GM12878 (cell line): Measurements from ENCODE around the gene EN1. TPM values are rescaled to one million over a fixed set of nuclear protein-coding genes. Genes with fewer than 3 reads are reported as not detected.

ENCODE experiments used
- ATAC-seq: fragments of 200-7000 bp; cut with Tn5 transposase; 3 replicates; pipeline ENCODE4 v1.9.1; 2020; ENCODE audit warnings: mild to moderate bottlenecking, moderate library complexity
- BruUV-seq: library from RNA; stranded (reverse); fragments of 400-500 nt; replicated peaks from 2 replicates; lab custom pipeline; 2021; lab: Mats Ljungman, UMichigan
- CTCF ChIA-PET: fragments of 300-600 bp; sonication (Branson Sonifier 250); formaldehyde crosslinking; extraction: SDS; loops from one replicate; lab custom pipeline; 2021; ENCODE audit warnings: inconsistent platforms; lab: Yijun Ruan, JAX
- POLR2A ChIA-PET: fragments of 350-600 bp; formaldehyde crosslinking; extraction: SDS; loops from one replicate; lab custom pipeline; 2021; ENCODE audit warnings: inconsistent platforms; lab: Charles Lee
- RAD21 ChIA-PET: fragments of 300-600 bp; sonication (Branson Sonifier 250); formaldehyde crosslinking; loops from one replicate; lab custom pipeline; 2023; ENCODE audit warnings: antibody characterized with exemption; ENCODE audit not compliant: unreplicated experiment; lab: Charles Lee
- SMC1A ChIA-PET: fragments of 300-600 bp; sonication (Branson Sonifier 250); formaldehyde crosslinking; loops from one replicate; lab custom pipeline; 2023; ENCODE audit not compliant: unreplicated experiment, uncharacterized antibody; lab: Charles Lee
- DNase-seq: peaks from one replicate; pipeline ENCODE4 v3.0.0-alpha.2; 2011; ENCODE audit warnings: low read depth, low spot score
- FAIRE-seq: peaks from 3 replicates; lab custom pipeline; 2011; peaks lifted over from hg19 to GRCh38; lab: Jason Lieb, UNC
- H2AFZ ChIP-seq: 2 replicates; pipeline ENCODE4 v1.6.0; 2011; ENCODE audit warnings: low read depth, low read length, control low read depth; ENCODE audit not compliant: control insufficient read depth
- H3K27ac ChIP-seq: 2 replicates; pipeline ENCODE4 v1.5.1; 2011; ENCODE audit warnings: control low read depth; ENCODE audit not compliant: control insufficient read depth, insufficient read depth
- H3K27me3 ChIP-seq, 2 experiments: replicated peaks in 1 of 2; 2 replicates each; pipeline versions ENCODE4 v1.6.0 to v1.6.1; 2011; ENCODE audit warnings: low read length in 1 of 2; ENCODE audit not compliant: control insufficient read depth in 2 of 2, insufficient read depth in 2 of 2
- H3K36me3 ChIP-seq, 2 experiments: 2 replicates each; pipeline ENCODE4 v1.5.1; 2011; ENCODE audit warnings: low read length in 1 of 2; ENCODE audit not compliant: control insufficient read depth in 2 of 2, insufficient read depth in 2 of 2
- H3K4me1 ChIP-seq: 2 replicates; pipeline ENCODE4 v1.6.1; 2011; ENCODE audit warnings: mild to moderate bottlenecking, low read length, moderate library complexity, mixed read lengths; ENCODE audit not compliant: control insufficient read depth, insufficient read depth
- H3K4me2 ChIP-seq: 2 replicates; pipeline ENCODE4 v1.6.0; 2011; ENCODE audit warnings: control low read depth; ENCODE audit not compliant: control insufficient read depth, insufficient read depth
- H3K4me3 ChIP-seq: fragments of 200-600 bp; sonication (generic); 2 replicates; pipeline ENCODE4 v1.5.1; 2016
- H3K79me2 ChIP-seq: 2 replicates; pipeline ENCODE4 v1.6.0; 2011; ENCODE audit warnings: low read length; ENCODE audit not compliant: control insufficient read depth, insufficient read depth
- H3K9ac ChIP-seq: 2 replicates; pipeline ENCODE4 v1.8.0; 2011; ENCODE audit warnings: low read length, control low read depth, mixed read lengths; ENCODE audit not compliant: control insufficient read depth, insufficient read depth
- H3K9me3 ChIP-seq: replicated peaks from 3 replicates; pipeline ENCODE4 v1.5.1; 2011; ENCODE audit warnings: mild to moderate bottlenecking, low read length; ENCODE audit not compliant: control insufficient read depth, insufficient read depth
- H4K20me1 ChIP-seq: 2 replicates; pipeline ENCODE4 v1.6.0; 2011; ENCODE audit not compliant: control insufficient read depth, insufficient read depth
- DPF2 ChIP-seq: fragments of 450-650 bp; IDR thresholded peaks from 2 replicates; pipeline ENCODE4 v1.6.1; 2017; ENCODE audit warnings: mild to moderate bottlenecking
- MEF2B ChIP-seq: fragments of 450-650 bp; IDR thresholded peaks from 2 replicates; pipeline ENCODE4 v1.6.1; 2018; ENCODE audit warnings: mild to moderate bottlenecking, moderate library complexity; ENCODE audit not compliant: partially characterized antibody, poor library complexity, severe bottlenecking
- MTA2 ChIP-seq: fragments of 450-650 bp; IDR thresholded peaks from 2 replicates; pipeline ENCODE4 v1.6.1; 2016; ENCODE audit warnings: low read depth, mild to moderate bottlenecking, moderate library complexity
- NBN ChIP-seq: fragments of 450-650 bp; IDR thresholded peaks from 2 replicates; pipeline ENCODE4 v1.6.1; 2016
- NFYB ChIP-seq: IDR thresholded peaks from 2 replicates; pipeline ENCODE4 v1.6.1; 2011; ENCODE audit warnings: low read depth, mild to moderate bottlenecking, low read length, improper control_type of control experiment, moderate library complexity; ENCODE audit not compliant: insufficient read depth
- PKNOX1 ChIP-seq: fragments of 450-650 bp; IDR thresholded peaks from 2 replicates; pipeline ENCODE4 v1.6.1; 2016; ENCODE audit warnings: mild to moderate bottlenecking
- POLR2AphosphoS5 ChIP-seq: IDR thresholded peaks from 2 replicates; pipeline ENCODE4 v1.6.1; 2011; ENCODE audit warnings: mild to moderate bottlenecking, low read length, inconsistent platforms
- RB1 ChIP-seq: fragments of 450-650 bp; formaldehyde crosslinking; IDR thresholded peaks from 2 replicates; pipeline ENCODE4 v1.6.1; 2017; ENCODE audit warnings: mild to moderate bottlenecking, borderline replicate concordance
- RCOR1 ChIP-seq: conservative IDR thresholded peaks from 2 replicates; pipeline ENCODE4 v1.6.1; 2012; ENCODE audit warnings: low read depth, low read length, improper control_type of control experiment
- SIN3A ChIP-seq: IDR thresholded peaks from 2 replicates; pipeline ENCODE4 v1.6.1; 2012; ENCODE audit warnings: low read depth, low read length, improper control_type of control experiment
- SMAD5 ChIP-seq: IDR thresholded peaks from 2 replicates; pipeline ENCODE4 v1.6.1; 2016; ENCODE audit warnings: antibody characterized with exemption, low read depth
- SMC3 ChIP-seq: IDR thresholded peaks from 2 replicates; pipeline ENCODE4 v1.6.1; 2011; ENCODE audit warnings: low read length, improper control_type of control experiment, borderline replicate concordance
- SRF ChIP-seq, 2 experiments: IDR thresholded peaks; 2 replicates each; pipeline ENCODE4 v1.6.1; 2011; ENCODE audit warnings: low read depth in 2 of 2, low read length in 2 of 2, mild to moderate bottlenecking in 1 of 2, moderate library complexity in 1 of 2
- SUZ12 ChIP-seq: fragments of 200-600 bp; sonication (generic); IDR thresholded peaks from one replicate; pipeline ENCODE4 v1.6.1; 2018; ENCODE audit warnings: antibody characterized with exemption, mild to moderate bottlenecking; ENCODE audit not compliant: unreplicated experiment
- WRNIP1 ChIP-seq: IDR thresholded peaks from 2 replicates; pipeline ENCODE4 v1.6.1; 2011; ENCODE audit warnings: low read depth, low read length, improper control_type of control experiment, borderline replicate concordance
- ZBED1 ChIP-seq: IDR thresholded peaks from 2 replicates; pipeline ENCODE4 v1.6.1; 2016; ENCODE audit warnings: borderline replicate concordance
- ZNF384 ChIP-seq: IDR thresholded peaks from 2 replicates; pipeline ENCODE4 v1.6.1; 2012; ENCODE audit warnings: low read depth, mild to moderate bottlenecking, low read length, improper control_type of control experiment, borderline replicate concordance
- ZZZ3 ChIP-seq: IDR thresholded peaks from 2 replicates; pipeline ENCODE4 v1.6.1; 2011; ENCODE audit warnings: low read depth; ENCODE audit not compliant: control insufficient read depth, insufficient read length
- WGBS: methylation state at CpG from one replicate; pipeline ENCODE4 v1.1.6; 2016; ENCODE audit warnings: low lambda C conversion rate; ENCODE audit not compliant: insufficient replicate concordance, insufficient coverage; ENCODE audit errors: missing lambda C conversion rate; 5-methylcytosine and 5-hydroxymethylcytosine counted together
- in situ Hi-C: fragments of 300-500 bp; cut with MboI; formaldehyde crosslinking; loops from 9 replicates; pipeline ENCODE4 v1.14.3; 2018; ENCODE audit warnings: mixed read lengths
- intact Hi-C: fragments of 100-400 bp; cut with micrococcal nuclease; formaldehyde crosslinking; loops from one replicate; pipeline ENCODE4 v1.14.2; 2022; ENCODE audit not compliant: unreplicated experiment
- polyA plus RNA-seq, 11 experiments: library from polyadenylated mRNA; depleted of rRNA in 4 of 11; unstranded in 6 of 11; stranded (reverse) in 5 of 11; fragments of >200 nt; fragmentation: Nextera tagmentation in 4 of 11; fragmentation: Illumina TruSeq in 1 of 11; extraction: Ambion mirVana in 4 of 11; extraction: Trizol in 1 of 11; gene quantifications; 1 replicate in 1 of 11; 2 replicates in 10 of 11; pipeline versions ENCODE4 v1.2.1 to v1.2.3, GENCODE V29; 2011 to 2016; ENCODE audit warnings: inconsistent platforms in 2 of 11, missing spikeins in 2 of 11, low read depth in 1 of 11
- total RNA-seq, 4 experiments: library from RNA; depleted of rRNA in 3 of 4; stranded (reverse); fragments of >200 nt in 3 of 4; fragmentation: Illumina TruSeq in 1 of 4; extraction: Trizol in 1 of 4; gene quantifications; 2 replicates each; pipeline versions ENCODE4 v1.2.1 to v1.2.3, GENCODE V29; 2013 to 2021
- TF ChIP-seq, protein P1 (sequence below): fragments of 450-650 bp; conservative IDR thresholded peaks from 2 replicates; pipeline ENCODE4 v1.6.1; 2017; ENCODE audit warnings: mild to moderate bottlenecking, moderate library complexity

The EN1 gene
- total and polyA plus RNA-seq, 10 of the 15 experiments (the other 5 are each of a cell fraction or from before 2014, with no cell fraction given) = not detected

DNA sequence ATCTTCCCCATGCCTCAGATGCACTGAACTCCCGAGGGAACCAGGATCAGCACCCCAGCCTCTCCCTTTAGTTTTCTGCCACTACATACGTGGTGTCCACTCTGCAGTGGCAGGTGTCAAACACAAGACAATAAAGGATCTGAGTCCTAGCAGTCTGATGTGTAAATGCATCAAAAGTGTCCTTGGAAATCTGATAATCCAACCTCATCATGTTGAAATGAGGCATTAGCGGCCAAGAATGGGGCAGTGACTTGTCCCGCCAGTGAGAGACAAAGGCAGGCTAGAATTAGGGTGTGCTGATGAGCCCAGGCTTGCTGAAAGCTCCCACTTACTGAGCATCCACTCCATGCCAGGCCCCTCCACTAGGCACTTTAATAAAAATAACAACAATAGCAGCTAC is 52.9 kb downstream of the EN1 start:
- H3K4me3 ChIP-seq = no peak overlapping the region
- H3K27ac ChIP-seq = no peak overlapping the region
- DNase-seq (no peak), FAIRE-seq (no peak), ATAC-seq (no peak)
- ChIA-PET RAD21 (no interaction called here), CTCF (no interaction called here), POLR2A (no interaction called here), SMC1A (interaction anchor here (1.0 kb wide), 1 partner anchor 15 kb away, joined by 3 read pairs; no protein-coding TSS in a partner anchor)
- no peak overlapping the region for H2AFZ ChIP-seq
- no peak for TF ChIP-seq NFYB
- no peak for TF ChIP-seq POLR2AphosphoS5
- TF ChIP-seq, protein P1, sequence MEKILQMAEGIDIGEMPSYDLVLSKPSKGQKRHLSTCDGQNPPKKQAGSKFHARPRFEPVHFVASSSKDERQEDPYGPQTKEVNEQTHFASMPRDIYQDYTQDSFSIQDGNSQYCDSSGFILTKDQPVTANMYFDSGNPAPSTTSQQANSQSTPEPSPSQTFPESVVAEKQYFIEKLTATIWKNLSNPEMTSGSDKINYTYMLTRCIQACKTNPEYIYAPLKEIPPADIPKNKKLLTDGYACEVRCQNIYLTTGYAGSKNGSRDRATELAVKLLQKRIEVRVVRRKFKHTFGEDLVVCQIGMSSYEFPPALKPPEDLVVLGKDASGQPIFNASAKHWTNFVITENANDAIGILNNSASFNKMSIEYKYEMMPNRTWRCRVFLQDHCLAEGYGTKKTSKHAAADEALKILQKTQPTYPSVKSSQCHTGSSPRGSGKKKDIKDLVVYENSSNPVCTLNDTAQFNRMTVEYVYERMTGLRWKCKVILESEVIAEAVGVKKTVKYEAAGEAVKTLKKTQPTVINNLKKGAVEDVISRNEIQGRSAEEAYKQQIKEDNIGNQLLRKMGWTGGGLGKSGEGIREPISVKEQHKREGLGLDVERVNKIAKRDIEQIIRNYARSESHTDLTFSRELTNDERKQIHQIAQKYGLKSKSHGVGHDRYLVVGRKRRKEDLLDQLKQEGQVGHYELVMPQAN = no peak
- no peak for TF ChIP-seq ZBED1
- no peak for TF ChIP-seq NBN
- TF ChIP-seq SUZ12 = no peak
- TF ChIP-seq ZZZ3 = no peak
- TF ChIP-seq WRNIP1 = no peak
- TF ChIP-seq SMAD5 = no peak
- TF ChIP-seq MTA2 = no peak
- TF ChIP-seq RCOR1 = no peak
- no peak for TF ChIP-seq MEF2B
- no peak for TF ChIP-seq SIN3A
- TF ChIP-seq ZNF384 = no peak
- no peak for TF ChIP-seq RB1
- TF ChIP-seq PKNOX1 = no peak
- no peak for TF ChIP-seq SRF (IDR thresholded peaks at IDR 0.05; ENCODE audit: low read depth in 2 of 2, low read length in 2 of 2)
- no peak for TF ChIP-seq SMC3
- TF ChIP-seq DPF2 = no peak
- no peaks in the 10 kb centered on the region for H4K20me1 ChIP-seq
- in situ Hi-C loops = no loop called here
- peaks cover 0 to 1% of the 10 kb centered on the region in 2 experiments; a peak in 1 of 4 replicates for H3K27me3 ChIP-seq
- BruUV-seq = no TSS peak
- no peaks in the 10 kb centered on the region for H3K36me3 ChIP-seq
- no peaks in the 10 kb centered on the region for H3K4me1 ChIP-seq
- no peak overlapping the region for H3K4me2 ChIP-seq
- H3K79me2 ChIP-seq = no peaks in the 10 kb centered on the region
- 27% methylated on average over 4 of the region's 4 CpGs for WGBS
- intact Hi-C loops = no loop called here
- H3K9ac ChIP-seq = no peak overlapping the region
- no peaks in the 10 kb centered on the region for H3K9me3 ChIP-seq
